ENCODE data around the gene PCDH9. TPM values are rescaled to one million over a fixed set of nuclear protein-coding genes. Genes with fewer than 3 reads are reported as not detected.

The PCDH9 gene
- total RNA-seq, 1 donor from 2014 or later = 0.40 TPM

GRCh38 chr13:66926851-66927524 lies 303.1 kb downstream of the PCDH9 start:
- no peak overlapping the region for H3K4me3 ChIP-seq (ENCODE audit: low read depth, low read length)
- TF ChIP-seq, protein P1, sequence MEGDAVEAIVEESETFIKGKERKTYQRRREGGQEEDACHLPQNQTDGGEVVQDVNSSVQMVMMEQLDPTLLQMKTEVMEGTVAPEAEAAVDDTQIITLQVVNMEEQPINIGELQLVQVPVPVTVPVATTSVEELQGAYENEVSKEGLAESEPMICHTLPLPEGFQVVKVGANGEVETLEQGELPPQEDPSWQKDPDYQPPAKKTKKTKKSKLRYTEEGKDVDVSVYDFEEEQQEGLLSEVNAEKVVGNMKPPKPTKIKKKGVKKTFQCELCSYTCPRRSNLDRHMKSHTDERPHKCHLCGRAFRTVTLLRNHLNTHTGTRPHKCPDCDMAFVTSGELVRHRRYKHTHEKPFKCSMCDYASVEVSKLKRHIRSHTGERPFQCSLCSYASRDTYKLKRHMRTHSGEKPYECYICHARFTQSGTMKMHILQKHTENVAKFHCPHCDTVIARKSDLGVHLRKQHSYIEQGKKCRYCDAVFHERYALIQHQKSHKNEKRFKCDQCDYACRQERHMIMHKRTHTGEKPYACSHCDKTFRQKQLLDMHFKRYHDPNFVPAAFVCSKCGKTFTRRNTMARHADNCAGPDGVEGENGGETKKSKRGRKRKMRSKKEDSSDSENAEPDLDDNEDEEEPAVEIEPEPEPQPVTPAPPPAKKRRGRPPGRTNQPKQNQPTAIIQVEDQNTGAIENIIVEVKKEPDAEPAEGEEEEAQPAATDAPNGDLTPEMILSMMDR (conservative IDR thresholded peaks at IDR 0.05; ENCODE audit: low read depth, low read length) = no peak
- DNase-seq (ENCODE audit: low read depth) = no peak

DNA sequence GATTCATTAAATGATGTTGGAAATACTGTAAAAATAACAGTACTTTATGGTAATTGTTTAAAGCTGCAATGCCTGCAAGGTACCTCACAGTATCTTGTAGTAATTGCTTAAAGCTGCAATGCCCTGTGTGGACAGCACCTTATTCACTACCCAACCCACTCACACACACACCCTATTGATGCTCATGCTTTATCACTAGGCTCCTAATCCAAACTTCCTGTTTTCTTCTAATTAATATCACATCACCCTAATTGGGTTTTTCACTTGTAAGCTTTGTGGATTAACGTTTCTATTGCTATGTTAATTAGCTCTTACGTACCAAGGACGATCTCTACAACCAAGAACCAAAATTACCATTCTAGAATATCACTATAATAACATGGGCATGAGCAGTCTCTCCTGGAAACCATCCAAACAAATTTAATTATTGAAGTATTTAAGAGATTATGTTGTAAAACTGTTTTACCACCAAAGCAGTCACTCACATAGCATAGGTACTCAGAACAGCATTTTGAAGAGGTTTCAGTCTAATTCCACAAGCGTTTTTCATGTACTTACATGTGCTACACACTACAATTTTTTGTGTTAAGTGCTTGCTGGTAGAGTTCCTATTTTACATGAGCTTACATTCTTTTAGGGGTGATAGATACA lies 303.8 kb downstream of the PCDH9 start:
- DNase-seq (ENCODE audit: low read depth) = no peak
- TF ChIP-seq, protein P1 (conservative IDR thresholded peaks at IDR 0.05; ENCODE audit: low read depth, low read length) = no peak
- H3K4me3 ChIP-seq (ENCODE audit: low read depth, low read length) = no peak overlapping the region

DNA sequence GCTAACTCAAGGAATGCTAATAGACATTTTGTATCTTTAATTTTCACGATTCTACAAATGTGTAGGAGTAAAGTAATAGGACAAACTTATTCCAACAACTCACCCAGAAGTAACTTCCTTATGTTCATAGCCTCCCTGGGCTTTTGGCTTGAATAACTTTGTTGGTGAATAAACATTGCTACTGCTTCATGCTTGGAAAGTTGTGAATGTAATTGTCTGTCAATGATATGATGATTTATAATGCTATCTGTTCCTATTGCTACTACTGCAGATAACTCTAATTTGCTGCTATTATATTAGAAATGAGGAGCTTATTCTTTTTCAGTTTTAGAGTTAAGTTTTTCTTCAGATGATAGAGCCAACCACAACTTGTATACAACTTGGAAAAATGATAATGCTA lies 307.7 kb downstream of the PCDH9 start:
- no peak for DNase-seq (ENCODE audit: low read depth)
- no peak overlapping the region for H3K4me3 ChIP-seq (ENCODE audit: low read depth, low read length)
- TF ChIP-seq, protein P1 (conservative IDR thresholded peaks at IDR 0.05; ENCODE audit: low read depth, low read length) = no peak

- H3K4me3 ChIP-seq (ENCODE audit: low read depth, low read length) = no peak overlapping the region
- TF ChIP-seq, protein P1 (conservative IDR thresholded peaks at IDR 0.05; ENCODE audit: low read depth, low read length) = no peak
- DNase-seq (ENCODE audit: low read depth) = no peak
Observed at GRCh38 chr13:66921437-66921836, 308.7 kb downstream of the PCDH9 start.

- no peak overlapping the region for H3K4me3 ChIP-seq (ENCODE audit: low read depth, low read length)
- TF ChIP-seq, protein P1 (conservative IDR thresholded peaks at IDR 0.05; ENCODE audit: low read depth, low read length) = no peak
- DNase-seq (ENCODE audit: low read depth) = no peak
Observed at GRCh38 chr13:66915596-66916185, 314.4 kb downstream of the PCDH9 start.

- TF ChIP-seq, protein P1 (conservative IDR thresholded peaks at IDR 0.05; ENCODE audit: low read depth, low read length) = no peak
- no peak for DNase-seq (ENCODE audit: low read depth)
- no peak overlapping the region for H3K4me3 ChIP-seq (ENCODE audit: low read depth, low read length)
Observed at GRCh38 chr13:66914155-66914554, 316.0 kb downstream of the PCDH9 start.

All from epithelial cell of proximal tubule (primary cell).